VCaP (cell line): ENCODE results near the gene IPMK.
A peak's percentile ranks its signal among the peaks of the same experiment; 100 is the strongest.

Experiments
- H3K27ac ChIP-seq: fragments of 450-650 bp; 2 replicates; pipeline ENCODE4 v1.5.1; 2017
- TF ChIP-seq, protein P1 (sequence below): fragments of 450-650 bp; conservative IDR thresholded peaks from 2 replicates; pipeline ENCODE4 v1.5.1; 2017; ENCODE audit warnings: mild to moderate bottlenecking, moderate library complexity

IPMK gene

DNA sequence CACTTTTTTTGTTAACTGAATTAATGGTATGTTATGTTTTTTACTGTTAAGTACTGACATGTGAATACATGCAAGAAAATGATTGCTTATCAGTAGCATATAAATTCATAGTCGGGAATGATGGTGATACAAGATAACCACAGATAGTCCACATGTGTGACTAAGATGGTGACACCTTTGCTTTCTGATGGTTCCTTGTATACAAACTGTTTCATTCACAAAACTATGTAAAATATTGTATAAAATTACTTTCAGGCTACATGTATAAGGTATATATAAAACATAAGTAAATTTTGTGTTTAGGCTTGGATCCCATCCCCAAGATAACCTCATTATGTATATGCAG, 11.2 kb upstream of the IPMK start:
- TF ChIP-seq, protein P1, sequence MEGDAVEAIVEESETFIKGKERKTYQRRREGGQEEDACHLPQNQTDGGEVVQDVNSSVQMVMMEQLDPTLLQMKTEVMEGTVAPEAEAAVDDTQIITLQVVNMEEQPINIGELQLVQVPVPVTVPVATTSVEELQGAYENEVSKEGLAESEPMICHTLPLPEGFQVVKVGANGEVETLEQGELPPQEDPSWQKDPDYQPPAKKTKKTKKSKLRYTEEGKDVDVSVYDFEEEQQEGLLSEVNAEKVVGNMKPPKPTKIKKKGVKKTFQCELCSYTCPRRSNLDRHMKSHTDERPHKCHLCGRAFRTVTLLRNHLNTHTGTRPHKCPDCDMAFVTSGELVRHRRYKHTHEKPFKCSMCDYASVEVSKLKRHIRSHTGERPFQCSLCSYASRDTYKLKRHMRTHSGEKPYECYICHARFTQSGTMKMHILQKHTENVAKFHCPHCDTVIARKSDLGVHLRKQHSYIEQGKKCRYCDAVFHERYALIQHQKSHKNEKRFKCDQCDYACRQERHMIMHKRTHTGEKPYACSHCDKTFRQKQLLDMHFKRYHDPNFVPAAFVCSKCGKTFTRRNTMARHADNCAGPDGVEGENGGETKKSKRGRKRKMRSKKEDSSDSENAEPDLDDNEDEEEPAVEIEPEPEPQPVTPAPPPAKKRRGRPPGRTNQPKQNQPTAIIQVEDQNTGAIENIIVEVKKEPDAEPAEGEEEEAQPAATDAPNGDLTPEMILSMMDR = no peak

DNA sequence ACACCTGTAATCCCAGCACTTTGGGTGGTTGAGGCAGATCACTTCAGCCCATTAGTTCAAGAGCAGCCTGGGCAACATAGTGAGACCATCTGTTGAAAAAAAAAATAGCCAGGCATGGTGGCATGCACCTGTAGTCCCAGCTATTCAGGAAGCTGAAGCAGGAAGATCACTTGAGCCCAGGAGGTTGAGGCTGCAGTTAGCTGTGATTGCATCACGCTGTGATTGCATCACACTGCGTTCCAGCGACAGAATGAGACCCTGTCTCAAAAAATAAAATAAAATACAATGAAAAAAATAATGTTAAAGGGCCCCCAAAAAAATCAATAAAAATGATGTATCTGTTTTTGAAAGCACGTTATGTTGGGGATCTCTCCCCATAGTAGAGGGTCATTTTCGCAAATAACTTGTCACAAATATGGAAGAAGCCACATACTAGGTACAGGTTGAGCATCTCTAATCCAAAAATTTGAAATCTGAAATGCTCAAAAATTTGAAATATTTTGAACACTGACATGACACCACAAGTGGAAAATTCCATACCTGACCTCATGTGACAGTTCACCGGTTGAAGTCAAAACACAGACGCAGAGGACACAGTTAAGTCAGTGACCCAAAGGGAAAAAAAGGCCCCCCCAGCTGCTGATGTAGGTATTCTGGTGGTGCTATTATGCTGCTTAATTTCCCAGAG, 10.7 kb upstream of the IPMK start:
- no peak overlapping the region for H3K27ac ChIP-seq
- TF ChIP-seq, protein P1 = no peak

More for the DNA sequence above, 11.2 kb upstream of the IPMK start:
- no peak overlapping the region for H3K27ac ChIP-seq

DNA sequence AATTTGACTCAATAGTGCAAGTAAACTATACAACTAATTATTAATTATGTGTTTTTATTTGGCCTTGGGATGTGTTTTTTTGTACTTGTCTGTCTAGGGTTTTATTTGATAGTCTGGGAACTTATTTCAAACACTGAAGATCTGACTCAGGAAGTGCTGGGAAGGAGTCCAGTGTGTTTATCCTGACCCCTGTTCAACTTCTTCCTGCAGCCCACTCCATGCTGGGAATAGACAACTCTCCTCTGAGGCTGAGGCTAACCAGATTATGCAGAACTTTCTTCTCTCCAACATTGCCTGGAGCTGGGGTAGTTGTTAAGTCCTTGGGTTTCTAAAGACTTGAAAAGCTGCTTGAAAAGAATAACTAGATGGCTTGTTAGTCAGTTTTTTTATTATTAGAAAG, 8.2 kb upstream of the IPMK start:
- TF ChIP-seq, protein P1 = no peak
- no peak overlapping the region for H3K27ac ChIP-seq

DNA sequence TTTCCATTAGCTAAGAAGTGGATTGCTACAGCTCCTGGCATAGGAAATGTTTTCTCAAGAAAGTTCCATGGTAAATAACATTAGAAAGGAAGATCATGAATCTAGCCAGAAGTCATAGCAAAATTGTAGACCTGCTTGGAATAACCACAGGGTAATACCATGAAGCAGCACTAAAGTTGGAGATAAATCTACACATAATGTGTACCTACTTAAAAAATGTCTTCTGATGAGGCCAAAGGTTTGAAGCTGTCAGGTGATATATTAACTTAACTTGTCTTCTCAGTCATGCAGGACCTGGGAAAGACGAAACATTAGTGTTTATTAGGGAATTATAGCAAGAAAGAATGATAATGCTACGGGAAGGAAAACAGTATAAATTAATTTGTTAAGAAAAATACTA, 7.6 kb upstream of the IPMK start:
- H3K27ac ChIP-seq = no peak overlapping the region
- TF ChIP-seq, protein P1 = no peak

DNA sequence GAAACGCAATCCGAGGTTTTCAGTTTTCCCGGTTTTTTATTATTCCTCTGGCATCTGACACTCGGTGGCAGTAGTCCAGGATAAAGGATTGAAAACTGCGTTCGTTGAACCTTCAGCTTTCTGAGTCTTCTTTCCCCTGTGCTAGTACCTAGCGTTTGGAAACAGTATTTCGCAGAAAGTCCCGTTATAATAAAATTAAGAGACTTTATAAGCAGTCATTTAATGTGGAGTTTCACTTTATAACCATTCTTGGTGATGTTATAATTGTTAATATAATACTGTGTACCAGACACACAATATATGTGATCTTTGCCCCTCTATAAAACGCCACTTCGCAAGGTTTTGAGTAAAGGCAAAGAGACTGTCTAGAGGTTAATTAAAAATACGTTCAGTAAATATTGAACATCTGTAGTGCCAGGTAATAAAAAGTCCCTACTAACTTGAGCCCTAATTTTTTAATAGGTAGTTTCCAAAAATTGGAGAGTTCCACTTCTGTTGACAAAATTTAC, 2.1 kb upstream of the IPMK start:
- peak overlapping the region; percentile 91 for H3K27ac ChIP-seq
- TF ChIP-seq, protein P1 = no peak

DNA sequence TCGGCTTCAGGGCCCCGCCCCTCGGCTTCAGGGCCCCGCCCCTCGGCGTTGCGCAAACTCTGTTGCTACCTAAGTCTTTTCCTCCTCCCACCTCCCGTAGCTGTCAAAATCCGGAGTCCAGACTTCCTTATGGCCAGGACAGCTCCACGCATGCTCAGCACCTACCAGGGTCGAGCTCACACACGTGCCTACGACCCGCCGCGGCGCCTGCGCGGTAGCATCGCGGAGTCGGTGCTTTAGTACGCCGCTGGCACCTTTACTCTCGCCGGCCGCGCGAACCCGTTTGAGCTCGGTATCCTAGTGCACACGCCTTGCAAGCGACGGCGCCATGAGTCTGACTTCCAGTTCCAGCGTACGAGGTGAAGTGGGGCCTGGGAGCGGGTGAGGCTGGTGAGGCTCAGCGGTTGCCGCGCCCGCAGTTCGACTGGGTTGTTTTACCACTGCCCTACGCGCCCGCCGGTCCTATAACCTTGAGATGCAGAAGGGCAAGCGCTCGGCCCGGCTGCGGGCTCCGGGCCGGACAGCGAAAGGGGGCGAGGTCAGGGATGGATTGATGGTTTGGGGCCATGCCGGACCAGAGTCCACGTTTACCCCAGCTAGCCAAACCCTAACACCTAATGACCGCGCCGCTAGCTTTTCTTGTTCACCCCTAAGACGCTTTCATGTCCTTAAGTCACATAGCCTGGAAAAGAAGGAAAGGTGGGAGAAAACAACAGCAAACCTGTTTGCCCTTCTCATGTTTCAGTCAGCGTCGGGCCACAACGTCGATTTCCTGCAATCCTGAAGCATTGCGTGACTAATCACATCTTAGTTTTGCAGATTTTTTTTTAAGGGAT, 1.5 kb upstream of the IPMK start, which contains the start of gene CISD1:
CISD1 (plus strand) TSS at position 217 of the 836 bp plus-strand sequence; CDS start at position 329, 112 bp downstream.
- peak within 1 kb of the TSS; percentile 91 for H3K27ac ChIP-seq
- TF ChIP-seq, protein P1 = no peak

DNA sequence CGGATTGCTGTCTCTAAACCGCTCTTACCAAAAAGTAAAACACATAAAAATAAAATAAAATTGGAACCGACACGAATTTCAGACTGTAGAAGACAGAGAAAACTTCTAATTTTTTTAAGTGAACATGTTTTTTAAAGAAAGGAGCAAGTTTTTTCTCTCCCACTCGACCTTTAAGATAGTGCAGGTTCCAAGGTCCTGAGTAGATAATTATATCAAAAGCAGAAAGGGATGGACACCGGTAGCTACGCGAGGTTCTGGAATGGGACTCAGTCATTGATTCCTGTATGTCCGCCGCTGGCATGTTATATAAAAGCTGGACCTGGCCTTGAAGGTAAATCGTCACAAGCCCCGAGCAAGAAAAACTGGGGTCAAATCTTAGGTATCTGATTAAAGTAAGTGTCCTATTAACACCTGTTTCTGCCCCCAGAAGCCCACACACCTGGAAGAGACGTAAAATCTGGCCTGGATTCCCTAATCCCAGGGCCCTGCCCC, 806 bp upstream of the IPMK start:
- TF ChIP-seq, protein P1 = no peak
- H3K27ac ChIP-seq = peak overlapping the region; percentile 91
